Glomerular endothelial cell (primary cell): ENCODE results near the gene LHX3. TPM values are rescaled to one million over a fixed set of nuclear protein-coding genes. Genes with fewer than 3 reads are reported as not detected.

Source experiments
- DNase-seq: peaks from one replicate; pipeline ENCODE4 v3.0.0-alpha.2; 2011; ENCODE audit warnings: low read depth, low spot score; ENCODE audit errors: extremely low read depth
- total RNA-seq: library from RNA; depleted of rRNA; stranded (reverse); fragments of >200 nt; gene quantifications from 2 replicates; pipeline ENCODE4 v1.2.3, GENCODE V29; 2015

LHX3 gene
- total RNA-seq, 1 donor from 2014 or later, result not detected

GRCh38 chr9:136228107-136228875 lies 23.4 kb upstream of the LHX3 start:
- DNase-seq, result no peak

GRCh38 chr9:136226680-136227407 lies 21.9 kb upstream of the LHX3 start:
- no peak for DNase-seq

- DNase-seq, result no peak
Observed at GRCh38 chr9:136225748-136226679, 21.1 kb upstream of the LHX3 start.

GRCh38 chr9:136225366-136225747 lies 20.4 kb upstream of the LHX3 start:
- no peak for DNase-seq

GRCh38 chr9:136223871-136224640 lies 19.1 kb upstream of the LHX3 start:
- DNase-seq, result no peak

GRCh38 chr9:136222906-136223285 lies 18.0 kb upstream of the LHX3 start:
- no peak for DNase-seq

- DNase-seq, result no peak
Observed at GRCh38 chr9:136222166-136222905, 17.4 kb upstream of the LHX3 start.

- no peak for DNase-seq
Observed at GRCh38 chr9:136220017-136220729, 15.2 kb upstream of the LHX3 start.

- no peak for DNase-seq
Observed at GRCh38 chr9:136219276-136219675, 14.3 kb upstream of the LHX3 start.

GRCh38 chr9:136218673-136219072 lies 13.7 kb upstream of the LHX3 start:
- DNase-seq, result no peak

- no peak for DNase-seq
Observed at GRCh38 chr9:136218271-136218670, 13.3 kb upstream of the LHX3 start.

GRCh38 chr9:136216541-136217244 lies 11.8 kb upstream of the LHX3 start:
- no peak for DNase-seq

GRCh38 chr9:136213733-136214132 lies 8.8 kb upstream of the LHX3 start:
- DNase-seq, result no peak

- DNase-seq, result no peak
Observed at GRCh38 chr9:136212345-136212950, 7.5 kb upstream of the LHX3 start.

GRCh38 chr9:136211441-136212344 lies 6.8 kb upstream of the LHX3 start:
- no peak for DNase-seq

- no peak for DNase-seq
Observed at GRCh38 chr9:136211006-136211405, 6.1 kb upstream of the LHX3 start.

- DNase-seq, result no peak
Observed at GRCh38 chr9:136210276-136210675, 5.3 kb upstream of the LHX3 start.
